ENCODE measurements around the gene LSM14B. TPM values are rescaled to one million over a fixed set of nuclear protein-coding genes. Genes with fewer than 3 reads are reported as not detected.
"Not testable (repeated sequence)": the region's sequence is repeated elsewhere in the genome, so short reads cannot be mapped to it uniquely, and the experiment has no call there.

The LSM14B gene
- total RNA-seq (2014; rRNA removed; shearing (Covaris generic)) = 39.4 and 39.9 TPM in 2 replicates

DNA sequence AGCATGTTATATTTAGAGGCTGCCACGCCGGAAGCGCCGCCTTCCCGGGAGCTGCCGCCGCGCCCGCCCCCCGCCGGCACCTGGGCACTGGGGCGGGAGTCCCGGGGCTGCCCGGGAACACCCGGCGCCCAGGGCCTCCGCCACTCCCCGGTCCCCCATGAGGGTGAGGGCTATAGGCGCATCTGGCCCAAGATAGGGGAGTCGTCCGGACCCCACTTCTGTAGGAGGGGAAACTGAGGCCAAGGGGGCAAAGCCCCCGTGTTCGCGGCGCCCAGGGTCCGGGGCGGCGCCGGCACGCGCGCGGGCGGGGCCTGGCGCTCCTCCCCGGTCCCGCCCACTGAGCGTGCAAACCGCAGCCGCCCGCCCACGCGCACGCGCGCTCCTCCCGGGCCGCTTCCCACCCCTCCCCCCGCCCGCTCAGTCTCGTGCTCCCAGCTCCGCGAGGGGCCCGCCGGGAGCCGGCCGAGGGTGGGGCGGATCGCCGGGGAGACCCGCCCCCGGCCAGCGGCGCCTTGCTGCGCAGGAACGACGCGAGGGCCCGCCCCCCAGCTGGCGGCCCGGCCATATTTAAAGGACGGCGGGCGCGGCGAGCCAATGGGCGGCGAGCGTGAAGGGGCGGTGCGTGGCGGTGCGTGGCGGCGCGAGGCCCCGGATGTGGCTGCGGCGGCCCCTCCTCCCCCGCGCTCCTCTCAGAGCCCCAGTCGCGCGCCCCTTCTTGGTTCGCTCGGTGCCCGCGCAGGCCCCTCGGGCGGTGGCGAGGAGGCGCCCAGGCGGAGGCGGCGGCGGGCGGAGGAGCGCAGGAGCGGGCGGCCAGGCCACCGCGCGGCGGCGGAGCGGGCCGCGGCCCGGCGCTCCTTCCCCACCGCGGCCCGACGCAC is at the start of gene LSM14B:
Gene LSM14B (plus strand): TSS at position 700 of the 878 bp plus-strand sequence. CDS start 192 bp downstream, outside the sequence.
- DNase-seq (ENCODE audit: low read depth) = peak; percentile 97

DNA sequence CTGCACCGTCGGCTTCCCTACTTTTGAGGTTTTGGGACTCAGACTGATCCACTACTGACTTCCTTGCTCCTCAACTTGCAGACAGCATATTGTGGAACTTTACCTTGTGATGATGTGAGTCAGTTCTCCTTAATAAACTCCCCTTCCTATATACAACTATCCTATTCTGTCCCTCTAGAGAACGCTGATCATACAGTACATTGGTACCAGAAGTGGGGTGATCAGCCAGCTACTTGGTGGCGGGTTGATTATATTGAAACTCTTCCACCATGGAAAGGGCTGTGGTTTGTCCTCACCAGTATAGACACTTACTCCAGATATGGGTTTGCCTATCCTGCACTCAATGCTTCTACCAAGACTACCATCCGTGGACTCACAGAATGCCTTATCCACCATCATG is 49.0 kb upstream of the LSM14B start:
- no peak for DNase-seq (ENCODE audit: low read depth)

DNA sequence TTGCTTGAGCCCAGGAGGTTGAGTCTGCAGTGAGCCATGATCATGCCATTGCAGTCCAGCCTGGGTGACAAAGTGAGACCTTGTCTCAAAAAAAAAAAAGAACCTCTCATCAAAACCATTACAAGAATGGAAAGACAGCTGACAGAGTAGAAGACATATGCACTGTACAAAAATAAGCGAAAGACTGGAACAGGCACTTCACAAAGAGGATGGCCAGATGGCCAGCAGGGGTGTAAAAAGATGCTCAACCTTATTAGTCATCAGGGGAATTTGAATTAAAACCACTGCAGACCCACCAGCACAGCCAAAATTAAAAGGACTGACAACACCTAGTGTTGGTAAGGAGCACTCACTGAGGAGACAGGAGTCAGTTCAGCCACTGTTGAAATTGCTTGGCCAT is 43.1 kb upstream of the LSM14B start:
- DNase-seq (ENCODE audit: low read depth) = no peak

DNA sequence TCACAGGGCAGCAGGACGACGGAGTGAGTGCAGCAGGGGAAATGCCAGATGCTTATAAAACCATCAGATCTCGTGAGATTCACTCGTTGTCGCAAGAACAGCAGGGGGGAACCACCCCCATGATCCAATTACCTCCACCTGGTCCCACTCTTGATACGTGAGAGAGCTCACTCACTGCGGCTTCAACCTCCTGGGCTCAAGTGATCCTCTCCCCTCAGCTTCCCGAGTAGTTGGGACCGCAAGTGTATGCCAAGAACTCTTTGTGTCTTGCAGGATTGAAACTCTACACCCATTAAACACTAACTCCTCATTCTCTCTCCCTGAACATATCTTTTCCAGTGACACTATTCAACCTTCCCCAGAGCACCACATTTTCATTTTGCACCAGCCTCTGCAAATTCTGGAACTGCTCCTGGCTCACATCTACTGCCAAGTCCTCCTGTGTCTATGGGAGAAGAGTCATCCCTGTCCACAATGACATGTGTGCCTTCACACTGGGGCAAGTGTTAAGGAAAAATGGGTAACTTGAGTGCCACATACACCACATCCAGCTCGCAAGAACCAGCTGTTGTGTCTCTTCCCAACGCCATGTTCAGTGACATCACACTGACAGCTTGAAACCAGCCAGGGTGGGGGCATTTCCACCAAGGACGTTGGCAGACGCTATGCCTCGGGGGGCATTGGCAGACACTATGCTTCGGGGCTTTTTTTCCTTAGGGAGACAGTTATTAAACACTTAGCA is 41.9 kb upstream of the LSM14B start:
- DNase-seq (ENCODE audit: low read depth) = no peak

DNA sequence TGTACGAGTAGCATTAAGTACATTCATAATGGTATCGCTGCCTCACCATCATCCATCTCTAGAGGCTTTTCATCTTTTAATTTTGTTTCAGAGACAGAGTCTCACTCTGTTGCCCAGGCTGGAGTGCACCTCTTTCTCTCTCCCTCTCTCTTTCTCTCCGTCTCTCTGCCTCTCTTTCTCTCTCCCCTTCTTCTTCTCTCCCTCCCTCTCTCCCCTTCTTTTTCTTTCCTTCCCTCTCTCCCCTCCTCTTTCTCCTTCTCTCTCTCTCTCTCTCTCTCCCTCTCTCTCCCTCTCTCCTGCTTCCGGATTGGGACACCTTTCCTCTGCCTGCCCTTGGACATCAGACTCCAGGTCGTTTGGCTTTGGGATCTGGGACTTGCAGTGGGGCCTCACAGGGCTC is 39.0 kb upstream of the LSM14B start:
- DNase-seq (ENCODE audit: low read depth) = no peak

DNA sequence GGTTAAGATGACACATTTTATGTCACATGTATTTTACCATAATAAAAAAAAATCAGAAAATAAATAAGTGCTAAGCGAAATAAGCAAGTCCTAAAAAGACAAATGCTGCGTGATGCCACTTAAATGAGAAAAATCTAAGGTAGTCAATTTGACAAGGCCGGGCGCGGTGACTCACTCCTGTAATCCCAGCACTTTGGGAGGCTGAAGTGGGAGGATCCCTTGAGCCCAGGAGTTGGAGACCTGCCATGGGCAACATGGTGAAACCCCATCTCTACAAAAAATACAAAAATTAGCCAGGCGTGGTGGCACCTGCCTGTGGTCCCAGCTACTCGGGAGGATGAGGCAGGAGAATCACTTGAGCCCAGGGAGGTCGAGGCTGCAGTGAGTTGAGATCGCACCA is 38.1 kb upstream of the LSM14B start:
- DNase-seq (ENCODE audit: low read depth) = not testable (repeated sequence)

DNA sequence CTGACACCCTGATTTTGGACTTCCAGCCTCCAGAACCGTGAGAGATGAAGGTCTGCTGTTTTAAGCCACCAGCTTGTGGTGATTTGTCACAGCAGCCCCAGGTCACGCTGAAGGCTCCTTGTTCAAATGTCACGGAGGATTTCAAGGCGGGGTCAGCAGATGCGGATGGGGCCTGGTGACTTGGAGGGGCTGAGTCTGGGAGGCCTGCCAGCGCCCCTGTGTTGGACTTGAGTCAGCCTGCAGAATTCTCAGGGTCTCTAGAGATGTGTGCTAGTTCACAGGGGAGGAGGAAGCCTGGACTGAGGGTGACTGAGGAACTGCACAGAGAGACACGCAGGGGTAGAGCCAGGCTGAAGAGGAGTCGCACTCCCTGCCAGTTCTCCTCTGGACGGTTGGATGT is 37.1 kb upstream of the LSM14B start:
- no peak for DNase-seq (ENCODE audit: low read depth)

DNA sequence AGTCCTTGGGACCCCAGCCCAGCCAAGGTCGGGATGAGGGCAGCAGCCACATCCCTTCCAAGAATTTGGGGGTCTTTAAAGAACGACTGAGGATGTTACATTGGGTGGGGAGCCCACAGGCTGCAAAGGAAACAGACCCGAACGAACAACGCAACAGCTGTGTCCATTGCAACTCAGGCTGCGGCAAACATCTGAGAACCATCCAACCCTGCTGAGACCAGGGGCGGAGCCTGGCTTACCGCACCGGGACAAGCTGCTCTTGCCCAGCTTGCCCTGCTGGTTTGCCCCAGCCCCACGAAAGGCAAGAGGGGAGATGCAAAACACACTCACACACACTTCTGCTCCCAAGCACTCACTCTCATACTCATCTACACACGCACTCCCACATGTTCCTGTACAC is 35.0 kb upstream of the LSM14B start:
- no peak for DNase-seq (ENCODE audit: low read depth)

DNA sequence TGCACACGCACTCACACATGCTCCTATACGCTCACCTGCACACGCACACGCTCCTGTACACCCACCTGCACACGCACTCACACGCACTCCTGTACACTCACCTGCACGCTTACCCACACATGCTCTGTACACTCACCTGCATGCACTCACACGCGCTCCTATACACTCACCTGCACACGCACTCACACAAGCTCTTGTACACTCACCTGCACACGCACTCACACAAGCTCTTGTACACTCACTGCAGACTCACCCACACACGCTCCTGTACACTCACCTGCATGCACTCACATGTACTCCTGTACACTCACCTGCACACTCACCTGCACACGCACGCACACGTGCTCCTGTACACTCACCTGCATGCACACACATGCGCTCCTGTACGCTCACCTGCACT is 34.6 kb upstream of the LSM14B start:
- no peak for DNase-seq (ENCODE audit: low read depth)

DNA sequence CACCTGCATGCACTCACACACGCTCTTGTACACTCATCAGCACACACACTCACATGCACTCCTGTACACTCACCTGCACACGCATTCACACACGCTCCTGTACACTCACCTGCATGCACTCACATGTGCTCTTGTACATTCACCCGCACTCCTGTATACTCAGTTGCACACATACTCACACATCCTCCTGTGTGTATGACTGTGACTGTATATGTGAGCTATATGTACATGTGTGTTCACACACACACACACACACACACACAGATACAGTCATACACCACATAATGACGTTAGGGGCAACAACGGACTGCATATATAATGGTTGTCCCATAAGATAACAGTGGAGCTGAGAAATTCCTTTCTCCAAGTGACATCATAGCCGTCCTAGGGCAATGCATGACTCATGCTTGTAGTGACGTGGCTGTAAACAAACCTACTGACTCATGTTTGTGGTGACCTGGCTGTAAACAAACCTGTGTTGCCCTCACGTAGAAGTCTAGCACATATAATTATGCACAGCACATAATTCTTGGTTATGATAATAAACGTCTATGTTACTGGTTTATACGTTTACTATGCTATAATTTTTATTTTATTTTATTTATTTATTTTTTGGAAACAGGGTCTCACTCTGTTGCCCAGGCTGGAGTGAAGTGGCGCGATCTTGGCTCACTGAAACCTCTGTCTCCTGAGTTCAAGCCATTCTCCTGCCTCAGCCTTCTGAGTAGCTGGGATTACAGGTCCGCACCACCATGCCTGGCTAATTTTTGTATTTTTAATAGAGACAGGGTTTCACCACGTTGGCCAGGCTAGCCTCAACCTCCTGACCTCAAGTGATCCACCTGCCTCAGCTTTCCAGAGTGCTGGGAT is 33.8 kb upstream of the LSM14B start:
- DNase-seq (ENCODE audit: low read depth) = peak; percentile 92

DNA sequence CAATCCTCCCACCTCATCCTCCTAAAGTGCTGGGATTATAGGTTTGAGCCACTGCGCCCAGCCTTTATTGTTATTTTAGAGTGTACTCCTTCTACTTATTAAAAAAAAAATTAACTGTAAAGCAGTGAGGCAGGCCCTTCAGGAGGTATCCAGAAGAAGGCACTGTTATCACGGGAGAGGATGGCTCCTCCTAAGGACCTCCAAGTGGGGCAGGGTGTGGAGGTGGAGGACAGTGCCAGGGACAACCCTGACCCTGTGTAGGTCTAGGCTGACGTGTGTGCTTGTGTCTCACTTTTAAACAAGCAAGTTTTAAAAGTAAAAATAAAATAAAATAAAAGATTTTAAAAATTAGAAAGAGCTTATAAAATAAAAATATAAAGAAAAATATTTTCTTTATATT is 32.9 kb upstream of the LSM14B start:
- DNase-seq (ENCODE audit: low read depth) = no peak

DNA sequence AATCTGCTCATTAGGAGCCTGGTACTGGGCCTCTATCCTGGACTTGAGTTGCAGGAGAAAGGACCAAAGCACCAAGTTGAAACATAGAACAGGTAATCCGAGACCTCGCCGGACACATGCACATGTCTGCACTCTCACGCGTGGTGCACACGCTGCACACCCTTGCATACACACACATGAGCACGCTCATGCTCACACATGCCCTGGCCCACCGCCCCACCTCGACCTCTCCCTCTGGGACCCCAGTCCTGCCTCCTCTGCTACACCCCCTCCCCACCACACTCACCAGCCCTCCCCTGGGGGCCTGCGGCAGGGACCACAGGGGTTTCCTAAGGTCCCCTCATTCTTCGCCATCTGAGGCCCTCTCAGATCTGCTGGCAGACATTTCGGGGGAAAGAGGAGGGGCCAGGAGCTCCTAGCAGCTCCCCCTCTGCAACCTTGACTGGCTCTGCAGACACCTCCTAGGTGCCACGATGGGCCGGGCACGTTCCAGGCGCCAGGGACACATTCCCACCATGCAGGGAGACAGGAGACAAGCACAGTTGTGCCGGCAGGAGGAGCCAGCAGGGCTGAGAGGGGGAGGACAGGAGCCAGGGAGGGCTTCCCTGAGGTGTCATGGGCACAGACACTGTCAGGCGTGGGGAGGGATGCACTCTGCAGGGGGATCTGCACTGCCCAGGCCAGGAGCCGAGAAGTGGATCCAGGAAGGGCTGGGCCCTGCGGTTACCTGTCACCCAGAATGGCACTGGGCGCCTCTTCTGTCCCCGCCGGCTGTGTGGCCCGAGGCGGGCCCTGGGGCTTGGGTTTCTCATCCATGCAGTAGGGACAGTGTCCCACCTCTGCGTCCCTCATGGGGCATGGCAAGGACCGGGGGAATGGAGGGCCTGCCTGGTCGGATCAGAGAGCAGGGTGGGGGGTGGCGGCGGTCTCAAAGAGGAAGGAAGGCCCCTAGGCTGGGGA is 25.6 kb upstream of the LSM14B start:
- DNase-seq (ENCODE audit: low read depth) = no peak

DNA sequence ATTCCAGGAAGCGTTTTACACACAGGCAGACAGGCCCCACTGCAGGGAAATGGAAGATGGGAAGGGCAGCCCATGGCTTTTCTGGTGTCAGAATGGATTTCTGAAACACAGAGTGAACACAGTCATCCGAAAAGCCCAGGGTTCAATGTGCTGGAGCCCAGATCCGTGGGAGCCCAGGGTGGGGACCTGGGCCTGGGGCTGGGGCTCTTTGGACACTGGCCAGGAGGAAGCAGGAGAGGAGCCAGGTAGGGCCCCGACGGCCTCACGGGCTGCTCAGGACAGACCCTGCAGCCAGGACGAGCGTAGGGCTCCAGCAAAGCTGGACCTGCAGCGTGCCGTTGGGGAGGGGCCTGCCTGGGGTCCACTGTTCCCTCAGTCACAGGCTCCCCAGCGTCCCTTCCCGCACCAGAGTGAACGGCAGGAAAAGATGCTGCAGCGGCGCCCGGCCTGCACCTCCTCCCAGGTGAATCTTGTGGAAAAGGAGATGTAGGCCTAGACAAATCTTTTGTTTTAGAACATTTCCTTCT is 24.3 kb upstream of the LSM14B start:
- no peak for DNase-seq (ENCODE audit: low read depth)

DNA sequence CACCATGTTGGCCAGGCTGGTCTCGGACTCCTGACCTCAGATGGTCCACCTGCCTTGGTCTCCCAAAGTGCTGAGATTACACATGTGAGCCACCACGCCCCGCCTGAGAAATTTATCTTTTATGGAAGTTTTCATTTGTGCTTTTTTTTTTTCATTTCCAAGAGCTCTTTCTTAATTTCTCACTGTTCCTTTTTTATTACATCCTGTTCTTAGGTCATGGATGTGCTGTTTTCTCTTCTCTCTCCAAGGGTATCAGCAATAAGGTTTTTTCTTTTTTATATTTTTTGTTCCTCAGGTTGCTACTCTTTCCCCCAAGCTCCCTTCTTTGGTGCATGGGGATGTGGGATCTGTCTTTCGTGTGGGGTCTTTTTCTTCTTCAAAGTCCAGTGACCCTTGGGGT is 21.2 kb upstream of the LSM14B start:
- no peak for DNase-seq (ENCODE audit: low read depth)

DNA sequence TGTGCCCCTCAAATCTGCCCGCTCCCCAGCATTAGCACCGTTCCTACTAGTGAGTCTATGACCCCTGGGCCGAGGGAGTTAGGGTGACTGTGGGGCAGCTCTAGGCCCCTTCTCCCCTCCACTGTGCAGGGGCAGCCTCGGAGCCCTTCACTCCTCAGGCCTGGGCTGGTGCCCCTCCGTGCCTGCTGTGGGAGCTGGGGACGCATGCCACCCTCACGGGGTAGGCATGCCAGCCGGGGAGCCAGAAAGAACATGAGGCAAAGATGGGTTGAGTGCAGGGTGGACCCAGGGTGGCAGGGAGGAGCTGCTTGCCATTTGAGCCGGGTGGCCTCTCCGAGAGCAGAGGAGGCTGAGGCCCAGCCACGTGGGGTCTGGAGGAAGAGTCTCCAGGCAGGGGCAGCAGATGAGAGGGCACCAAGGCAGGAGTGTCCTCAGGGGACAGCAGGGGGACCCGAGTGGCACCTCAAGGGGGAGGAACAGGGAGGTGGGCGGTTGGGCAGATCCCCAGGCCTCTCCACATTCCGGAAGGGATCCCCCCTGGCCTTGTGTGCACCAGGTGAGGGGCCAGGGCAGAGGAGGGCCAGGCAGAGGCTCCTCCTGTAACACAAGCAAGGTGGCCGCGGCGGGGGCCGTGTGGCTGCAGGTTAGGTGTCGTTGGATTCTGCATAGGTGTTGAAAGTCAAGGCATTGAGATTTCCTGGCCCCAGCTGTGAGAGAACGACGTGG is 18.6 kb upstream of the LSM14B start:
- no peak for DNase-seq (ENCODE audit: low read depth)

DNA sequence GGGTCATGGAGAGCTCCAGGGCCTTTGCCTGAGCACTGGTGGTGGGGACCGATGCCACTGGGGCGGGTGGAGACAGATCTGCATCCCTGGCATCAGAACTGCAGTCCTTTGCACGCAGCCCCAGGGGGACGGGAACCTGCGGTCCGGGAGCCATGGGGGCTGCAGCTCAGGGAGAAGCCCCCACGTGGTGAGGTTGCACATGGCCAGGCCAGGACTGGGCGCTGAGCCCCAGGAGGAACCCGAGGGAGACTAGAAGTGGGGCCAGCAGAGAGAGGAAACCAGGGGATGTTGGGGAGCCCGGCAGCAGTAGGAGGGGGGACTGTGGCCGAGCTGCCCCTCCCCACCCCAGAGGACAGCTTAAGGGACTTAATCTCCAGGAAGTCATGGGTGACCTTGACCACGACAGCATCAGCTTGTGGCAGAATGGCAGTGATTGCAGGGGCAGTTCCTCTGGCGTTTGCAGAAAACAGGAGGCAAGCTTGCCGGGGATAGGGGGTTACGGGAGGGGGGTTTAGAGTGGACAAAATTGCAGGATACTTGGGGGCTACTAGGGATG is 18.0 kb upstream of the LSM14B start:
- DNase-seq (ENCODE audit: low read depth) = no peak

DNA sequence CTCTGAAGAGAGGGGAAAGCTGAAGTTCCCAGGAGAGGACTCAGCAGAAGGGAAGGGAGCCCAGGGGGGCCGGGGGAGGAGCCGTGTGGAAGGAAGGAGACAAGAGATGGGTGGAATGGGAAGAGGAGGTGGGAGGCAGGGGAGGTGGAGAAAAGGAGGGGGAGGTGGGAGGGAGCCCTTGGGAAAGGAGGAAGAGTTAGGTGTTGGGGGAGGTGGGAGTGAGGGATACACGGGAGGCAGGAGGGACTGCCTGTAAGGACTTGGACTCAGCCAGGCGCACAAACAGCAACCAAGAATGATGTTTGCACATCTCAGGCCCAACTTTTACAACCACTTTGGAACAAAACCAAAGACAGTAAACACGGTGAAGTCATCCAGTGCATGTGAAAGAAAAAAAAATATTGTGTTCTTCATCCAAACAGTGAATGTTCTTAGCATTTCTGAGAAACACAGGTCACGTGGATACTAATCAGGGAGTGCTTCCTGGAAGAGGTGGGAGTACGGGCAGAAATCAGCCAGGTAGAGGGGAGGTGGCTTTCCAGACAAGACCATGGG is 17.4 kb upstream of the LSM14B start:
- no peak for DNase-seq (ENCODE audit: low read depth)

DNA sequence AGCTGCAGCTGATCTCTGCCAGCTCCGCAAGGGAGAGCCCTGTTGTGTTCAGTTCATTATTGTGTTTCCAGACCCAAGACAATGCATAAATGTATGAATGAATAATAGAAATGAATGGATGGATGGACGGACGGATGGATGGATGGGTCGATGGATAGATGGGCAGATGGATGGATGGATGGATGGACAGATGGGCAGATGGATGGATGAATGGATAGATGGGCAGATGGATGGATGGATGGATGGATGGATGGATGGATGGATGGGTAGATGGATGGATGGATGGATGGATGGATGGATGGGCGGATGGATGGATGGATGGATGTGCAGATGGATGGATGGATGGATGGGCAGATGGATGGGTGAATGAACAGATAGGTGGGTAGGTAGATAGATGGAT is 16.7 kb upstream of the LSM14B start:
- no peak for DNase-seq (ENCODE audit: low read depth)

DNA sequence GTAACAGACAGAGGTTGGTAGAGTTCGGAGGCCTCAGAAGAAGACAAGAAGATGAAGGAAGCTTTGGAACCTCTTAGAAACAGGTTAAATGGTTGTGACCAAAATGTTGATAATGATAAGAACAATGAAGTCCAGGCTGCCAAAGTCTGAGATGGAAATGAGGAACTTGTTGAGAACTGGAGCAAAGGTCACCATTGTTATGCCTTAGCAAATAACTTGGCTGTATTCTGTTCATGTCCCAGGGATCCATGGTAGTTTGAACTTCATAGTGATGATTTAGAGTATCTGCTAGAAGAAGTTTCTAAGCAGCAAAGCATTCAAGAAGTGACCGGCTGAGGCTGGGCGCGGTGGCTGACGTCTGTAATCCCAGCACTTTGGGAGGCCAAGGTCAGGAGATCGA is 11.1 kb upstream of the LSM14B start:
- DNase-seq (ENCODE audit: low read depth) = no peak
